ENCODE data around the gene KCNQ5. TPM values are rescaled to one million over a fixed set of nuclear protein-coding genes. Genes with fewer than 3 reads are reported as not detected.

The KCNQ5 gene
- total RNA-seq, 1 experiment from 2014 or later: 2.0 TPM

DNA sequence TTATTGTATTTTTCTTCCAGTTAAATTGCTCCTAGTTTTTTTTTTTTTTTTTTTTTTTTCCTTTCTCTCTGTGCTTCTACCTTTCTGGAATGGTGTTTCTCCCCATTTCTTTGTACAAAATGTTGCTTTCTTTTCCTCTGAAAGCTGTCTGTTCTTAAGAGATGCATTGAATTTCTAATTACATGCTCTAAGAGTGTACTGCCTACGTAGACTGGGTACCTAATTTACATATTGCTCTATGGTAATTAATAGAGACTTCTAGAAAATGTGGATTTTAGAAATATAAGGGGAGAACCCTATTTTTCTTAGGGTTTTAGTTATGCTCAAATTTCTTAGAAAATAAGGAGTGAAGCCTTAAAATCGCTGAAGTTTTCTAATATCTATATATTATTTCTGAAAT lies 13.8 kb downstream of the KCNQ5 start (continued):
- TF ChIP-seq NR2C2 (CRISPR knock-in tag; IDR thresholded peaks at IDR 0.05): no peak
- TF ChIP-seq, protein P1, sequence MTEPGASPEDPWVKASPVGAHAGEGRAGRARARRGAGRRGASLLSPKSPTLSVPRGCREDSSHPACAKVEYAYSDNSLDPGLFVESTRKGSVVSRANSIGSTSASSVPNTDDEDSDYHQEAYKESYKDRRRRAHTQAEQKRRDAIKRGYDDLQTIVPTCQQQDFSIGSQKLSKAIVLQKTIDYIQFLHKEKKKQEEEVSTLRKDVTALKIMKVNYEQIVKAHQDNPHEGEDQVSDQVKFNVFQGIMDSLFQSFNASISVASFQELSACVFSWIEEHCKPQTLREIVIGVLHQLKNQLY (CRISPR knock-in tag; IDR thresholded peaks at IDR 0.05): no peak
- TF ChIP-seq, protein P2, sequence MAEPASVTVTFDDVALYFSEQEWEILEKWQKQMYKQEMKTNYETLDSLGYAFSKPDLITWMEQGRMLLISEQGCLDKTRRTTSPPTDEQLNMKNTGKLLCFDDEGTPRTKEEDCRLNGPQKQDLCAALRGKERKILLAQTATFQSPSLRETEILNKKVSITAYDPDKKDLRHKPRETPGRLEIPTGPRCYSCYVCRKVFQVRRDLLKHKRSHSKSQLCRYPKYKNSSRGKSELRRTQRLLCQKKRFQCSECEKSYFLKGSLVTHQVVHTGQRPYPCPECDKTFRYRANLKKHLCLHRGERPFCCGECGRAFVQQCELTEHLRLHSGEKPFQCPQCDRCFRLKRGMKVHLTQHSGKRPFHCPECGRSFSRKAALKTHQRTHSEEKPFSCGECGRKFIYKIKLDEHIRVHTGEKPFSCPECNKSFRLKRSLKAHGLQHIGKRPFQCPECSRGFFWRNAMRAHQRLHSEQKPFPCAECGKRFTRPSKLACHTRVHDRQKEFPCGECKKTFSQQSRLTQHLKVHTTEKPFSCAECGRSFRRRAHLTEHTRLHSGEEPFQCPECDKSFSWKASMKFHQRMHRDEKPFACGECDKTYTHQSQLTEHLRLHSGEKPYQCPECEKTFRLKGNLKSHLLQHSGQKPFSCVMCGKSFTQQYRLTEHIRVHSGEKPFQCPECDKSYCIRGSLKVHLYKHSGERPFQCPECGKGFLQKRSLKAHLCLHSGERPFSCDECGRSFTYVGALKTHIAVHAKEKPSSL (CRISPR knock-in tag; conservative IDR thresholded peaks at IDR 0.05): no peak

DNA sequence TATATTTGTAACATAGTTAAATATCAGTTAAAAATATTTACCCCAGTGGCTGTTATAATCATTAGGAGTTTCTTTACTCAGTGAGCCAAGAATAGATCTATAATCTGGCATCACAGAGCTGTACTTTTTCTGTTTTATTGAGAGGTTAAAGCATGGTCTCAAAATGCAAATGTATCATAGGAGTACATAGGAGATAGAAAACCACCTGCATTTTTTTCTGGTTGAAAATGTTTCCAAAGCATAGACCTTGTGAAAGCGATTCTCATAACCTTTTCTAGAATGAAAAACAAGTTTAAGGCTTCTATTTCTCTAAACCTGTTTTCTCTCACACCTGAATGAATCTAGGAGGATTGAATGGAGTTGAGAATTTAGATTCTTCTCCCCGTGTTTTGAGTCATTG lies 14.4 kb downstream of the KCNQ5 start:
- Mint-ChIP-seq H3K27ac (no peak overlapping the region), H3K36me3 (no peaks in the 10 kb centered on the region), H3K9me3 (peaks cover 3% of the 10 kb centered on the region; the same call in 1 of the 2 replicates), H3K4me1 (0 out of 2 replicates have a peak, but pooled peaks cover 3% of the 10 kb centered on the region), H3K27me3 (ENCODE audit: low read depth) (no peaks in the 10 kb centered on the region), H3K4me3 (no peak overlapping the region)
- DNase-seq (ENCODE audit: low spot score) (no peak), ATAC-seq (no peak)
- CTCF ChIA-PET: interaction anchor here (0.7 to 0.9 kb wide), 2 partner anchors 19 to 224 kb away, joined by 4 read pairs; no protein-coding TSS in a partner anchor
- POLR2A ChIA-PET: no interaction called here
- no peak for TF ChIP-seq JUN (CRISPR knock-in tag; IDR thresholded peaks at IDR 0.05)
- TF ChIP-seq ZNF219 (CRISPR knock-in tag; IDR thresholded peaks at IDR 0.05; ENCODE audit: borderline replicate concordance): no peak
- no peak for TF ChIP-seq SMAD4 (CRISPR knock-in tag; IDR thresholded peaks at IDR 0.05)
- TF ChIP-seq, protein P1 (CRISPR knock-in tag; IDR thresholded peaks at IDR 0.05): no peak
- no peak for TF ChIP-seq ZNF423 (CRISPR knock-in tag; IDR thresholded peaks at IDR 0.05)
- TF ChIP-seq GABPB1 (CRISPR knock-in tag; IDR thresholded peaks at IDR 0.05): no peak
- no peak for TF ChIP-seq TEAD4 (CRISPR knock-in tag; IDR thresholded peaks at IDR 0.05)
- no peak for TF ChIP-seq KAT7 (CRISPR knock-in tag; IDR thresholded peaks at IDR 0.05; ENCODE audit: borderline replicate concordance)
- TF ChIP-seq, protein P3, sequence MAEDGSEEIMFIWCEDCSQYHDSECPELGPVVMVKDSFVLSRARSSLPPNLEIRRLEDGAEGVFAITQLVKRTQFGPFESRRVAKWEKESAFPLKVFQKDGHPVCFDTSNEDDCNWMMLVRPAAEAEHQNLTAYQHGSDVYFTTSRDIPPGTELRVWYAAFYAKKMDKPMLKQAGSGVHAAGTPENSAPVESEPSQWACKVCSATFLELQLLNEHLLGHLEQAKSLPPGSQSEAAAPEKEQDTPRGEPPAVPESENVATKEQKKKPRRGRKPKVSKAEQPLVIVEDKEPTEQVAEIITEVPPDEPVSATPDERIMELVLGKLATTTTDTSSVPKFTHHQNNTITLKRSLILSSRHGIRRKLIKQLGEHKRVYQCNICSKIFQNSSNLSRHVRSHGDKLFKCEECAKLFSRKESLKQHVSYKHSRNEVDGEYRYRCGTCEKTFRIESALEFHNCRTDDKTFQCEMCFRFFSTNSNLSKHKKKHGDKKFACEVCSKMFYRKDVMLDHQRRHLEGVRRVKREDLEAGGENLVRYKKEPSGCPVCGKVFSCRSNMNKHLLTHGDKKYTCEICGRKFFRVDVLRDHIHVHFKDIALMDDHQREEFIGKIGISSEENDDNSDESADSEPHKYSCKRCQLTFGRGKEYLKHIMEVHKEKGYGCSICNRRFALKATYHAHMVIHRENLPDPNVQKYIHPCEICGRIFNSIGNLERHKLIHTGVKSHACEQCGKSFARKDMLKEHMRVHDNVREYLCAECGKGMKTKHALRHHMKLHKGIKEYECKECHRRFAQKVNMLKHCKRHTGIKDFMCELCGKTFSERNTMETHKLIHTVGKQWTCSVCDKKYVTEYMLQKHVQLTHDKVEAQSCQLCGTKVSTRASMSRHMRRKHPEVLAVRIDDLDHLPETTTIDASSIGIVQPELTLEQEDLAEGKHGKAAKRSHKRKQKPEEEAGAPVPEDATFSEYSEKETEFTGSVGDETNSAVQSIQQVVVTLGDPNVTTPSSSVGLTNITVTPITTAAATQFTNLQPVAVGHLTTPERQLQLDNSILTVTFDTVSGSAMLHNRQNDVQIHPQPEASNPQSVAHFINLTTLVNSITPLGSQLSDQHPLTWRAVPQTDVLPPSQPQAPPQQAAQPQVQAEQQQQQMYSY (CRISPR knock-in tag; IDR thresholded peaks at IDR 0.05): no peak
- TF ChIP-seq, protein P4, sequence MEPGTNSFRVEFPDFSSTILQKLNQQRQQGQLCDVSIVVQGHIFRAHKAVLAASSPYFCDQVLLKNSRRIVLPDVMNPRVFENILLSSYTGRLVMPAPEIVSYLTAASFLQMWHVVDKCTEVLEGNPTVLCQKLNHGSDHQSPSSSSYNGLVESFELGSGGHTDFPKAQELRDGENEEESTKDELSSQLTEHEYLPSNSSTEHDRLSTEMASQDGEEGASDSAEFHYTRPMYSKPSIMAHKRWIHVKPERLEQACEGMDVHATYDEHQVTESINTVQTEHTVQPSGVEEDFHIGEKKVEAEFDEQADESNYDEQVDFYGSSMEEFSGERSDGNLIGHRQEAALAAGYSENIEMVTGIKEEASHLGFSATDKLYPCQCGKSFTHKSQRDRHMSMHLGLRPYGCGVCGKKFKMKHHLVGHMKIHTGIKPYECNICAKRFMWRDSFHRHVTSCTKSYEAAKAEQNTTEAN (CRISPR knock-in tag; IDR thresholded peaks at IDR 0.05): no peak
- TF ChIP-seq, protein P5, sequence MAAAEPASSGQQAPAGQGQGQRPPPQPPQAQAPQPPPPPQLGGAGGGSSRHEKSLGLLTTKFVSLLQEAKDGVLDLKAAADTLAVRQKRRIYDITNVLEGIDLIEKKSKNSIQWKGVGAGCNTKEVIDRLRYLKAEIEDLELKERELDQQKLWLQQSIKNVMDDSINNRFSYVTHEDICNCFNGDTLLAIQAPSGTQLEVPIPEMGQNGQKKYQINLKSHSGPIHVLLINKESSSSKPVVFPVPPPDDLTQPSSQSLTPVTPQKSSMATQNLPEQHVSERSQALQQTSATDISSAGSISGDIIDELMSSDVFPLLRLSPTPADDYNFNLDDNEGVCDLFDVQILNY (CRISPR knock-in tag; IDR thresholded peaks at IDR 0.05): no peak
- no peak for TF ChIP-seq ZNF232 (CRISPR knock-in tag; IDR thresholded peaks at IDR 0.05)
- TF ChIP-seq CBFB (CRISPR knock-in tag; IDR thresholded peaks at IDR 0.05; ENCODE audit: low read depth): no peak
- no peak for TF ChIP-seq TP53 (CRISPR knock-in tag; IDR thresholded peaks at IDR 0.05)

Measured in WTC11 (cell line).